ENCODE measurements around the gene MSMO1.

DNA sequence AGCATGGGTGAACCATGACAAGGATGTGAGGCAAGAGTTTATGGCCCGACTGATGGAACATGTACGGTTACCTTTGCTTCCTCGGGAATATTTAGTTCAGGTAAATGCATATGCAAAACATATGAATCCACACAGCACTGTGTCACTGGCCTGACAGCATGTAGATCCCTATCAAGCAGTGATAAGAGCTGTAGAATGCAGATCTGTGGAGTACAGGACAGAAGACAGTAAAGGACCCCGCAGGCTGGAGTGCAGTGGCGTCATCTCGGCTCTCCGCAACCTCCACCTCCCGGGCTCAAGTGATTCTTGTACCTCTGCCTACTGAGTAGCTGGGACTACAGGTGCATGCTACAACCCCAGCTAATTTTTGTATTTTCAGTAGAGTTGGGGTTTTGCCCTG is 29.8 kb upstream of the MSMO1 start:
- TF ChIP-seq CTCF (IDR thresholded peaks at IDR 0.05; ENCODE audit: low read depth, low read length, poor library complexity, severe bottlenecking) (no peak), EZH2phosphoT487 (IDR thresholded peaks at IDR 0.05; ENCODE audit: borderline replicate concordance, low read length) (no peak)

Data from DOHH2 (cell line).